Endodermal cell (in vitro differentiated cells): ENCODE measurements around the gene BST1. TPM values are rescaled to one million over a fixed set of nuclear protein-coding genes. Genes with fewer than 3 reads are reported as not detected.

Source experiments
- DNase-seq: peaks from one replicate; pipeline ENCODE4 v3.0.0-alpha.2; 2017
- H3K27ac ChIP-seq: 2 replicates; pipeline ENCODE4 v1.5.1; 2013; ENCODE audit warnings: mild to moderate bottlenecking, low read depth, low read length, moderate library complexity
- H3K27me3 ChIP-seq: 2 replicates; pipeline ENCODE4 v1.6.1; 2013; ENCODE audit warnings: mild to moderate bottlenecking, low read length, moderate library complexity; ENCODE audit not compliant: insufficient read depth, control insufficient read depth, poor library complexity, severe bottlenecking
- H3K36me3 ChIP-seq: 2 replicates; pipeline ENCODE4 v1.7.0; 2013; ENCODE audit warnings: mild to moderate bottlenecking, low read length, moderate library complexity; ENCODE audit not compliant: control insufficient read depth, insufficient read depth
- H3K4me1 ChIP-seq: one replicate; pipeline ENCODE4 v1.7.0; 2013; ENCODE audit warnings: low read length; ENCODE audit not compliant: control insufficient read depth, insufficient read depth
- H3K4me3 ChIP-seq: 2 replicates; pipeline ENCODE4 v1.5.1; 2013; ENCODE audit warnings: mild to moderate bottlenecking, low read length, moderate library complexity
- H3K9ac ChIP-seq: 2 replicates; pipeline ENCODE4 v1.6.1; 2013; ENCODE audit warnings: mild to moderate bottlenecking, low read length, moderate library complexity; ENCODE audit not compliant: poor library complexity, severe bottlenecking; ENCODE audit errors: extremely low read depth
- H3K9me3 ChIP-seq: 2 replicates; pipeline ENCODE4 v1.6.1; 2013; ENCODE audit warnings: mild to moderate bottlenecking, low read length, moderate library complexity; ENCODE audit not compliant: control insufficient read depth
- H3K27ac Mint-ChIP-seq: 2 replicates; pipeline ENCODE4 v1.8.0; 2020; ENCODE audit warnings: mixed read lengths
- H3K27me3 Mint-ChIP-seq: 2 replicates; pipeline ENCODE4 v1.8.0; 2021; ENCODE audit warnings: mild to moderate bottlenecking, mixed read lengths; ENCODE audit not compliant: insufficient read depth
- H3K36me3 Mint-ChIP-seq: 2 replicates; pipeline ENCODE4 v1.8.0; 2020; ENCODE audit warnings: low read depth, mixed read lengths
- H3K4me1 Mint-ChIP-seq: 2 replicates; pipeline ENCODE4 v1.8.0; 2020; ENCODE audit warnings: mixed read lengths
- H3K4me3 Mint-ChIP-seq: 2 replicates; pipeline ENCODE4 v1.8.0; 2020; ENCODE audit warnings: mild to moderate bottlenecking, moderate library complexity, mixed read lengths
- H3K9me3 Mint-ChIP-seq: 2 replicates; pipeline ENCODE4 v1.8.0; 2020; ENCODE audit warnings: mild to moderate bottlenecking, mixed read lengths
- CTCF ChIP-seq: fragments of 200-600 bp; sonication (generic); conservative IDR thresholded peaks from 2 replicates; pipeline ENCODE4 v1.5.0; 2021; ENCODE audit warnings: antibody characterized with exemption, mild to moderate bottlenecking
- WGBS, 2 experiments: methylation state at CpG; one replicate each; pipeline versions ENCODE4 v1.1.5 to v1.1.7; 2013; ENCODE audit warnings: missing lambda C conversion rate in 2 of 2, mixed read lengths in 1 of 2; ENCODE audit not compliant: insufficient coverage in 1 of 2, insufficient read length in 1 of 2; 5-methylcytosine and 5-hydroxymethylcytosine counted together
- long read RNA-seq, 4 experiments: library from polyadenylated mRNA in 2 of 4; library from RNA in 1 of 4; library from capped mRNA in 1 of 4; stranded (forward) in 3 of 4; unstranded in 1 of 4; transcript quantifications; one replicate each; pipeline ENCODE4 v2.0.0, GENCODE V29; 2020 to 2021; ENCODE audit warnings: inconsistent platforms in 1 of 4
- polyA plus RNA-seq, 2 experiments: library from polyadenylated mRNA; stranded (reverse); fragments of 50-300 nt; gene quantifications; one replicate each; pipeline ENCODE4 v1.2.3, GENCODE V29; 2013
- total RNA-seq, 2 donors: library from RNA; stranded (reverse); fragmentation: NEBNext Ultra II Directional in 1 of 2; extraction: Animal tissue kit (Norgen Biotek cat#: 25700) in 1 of 2; gene quantifications; 2 replicates in 1 of 2; 3 replicates in 1 of 2; pipeline ENCODE4 v1.2.1, GENCODE V29; 2021

BST1 gene
- total RNA-seq, result under 1 TPM; 0.44 to 0.53 TPM
- polyA plus RNA-seq (2013, experiment 1 of 2), result 0.85 TPM
- polyA plus RNA-seq (2013, experiment 2 of 2), result 0.87 TPM
- long read RNA-seq, experiment 1, result 0 reads
- long read RNA-seq, experiment 2, partial matches to known transcripts, result 0 of 1 reads
- long read RNA-seq, experiment 2, other reads (novel, unspliced or antisense), result 1 of 1 reads
- long read RNA-seq, experiment 3, result 0 reads
- long read RNA-seq, experiment 4, partial matches to known transcripts, result 0 of 3 reads
- long read RNA-seq, experiment 4, other reads (novel, unspliced or antisense), result 3 of 3 reads

- Histone ChIP-seq H3K4me1 (no peaks in the 10 kb centered on the region), H3K4me3 (no peak within 1 kb of the TSS), H3K27me3 (no peaks in the 10 kb centered on the region), H3K36me3 (no peaks in the 10 kb centered on the region), H3K9me3 (peaks cover 13% of the 10 kb centered on the region), H3K9ac (no peak within 1 kb of the TSS), H3K27ac (no peak within 1 kb of the TSS)
- no peak for TF ChIP-seq CTCF
- Mint-ChIP-seq H3K27me3 (peaks cover 25% of the 10 kb centered on the region), H3K4me3 (peak within 1 kb of the TSS; percentile 60), H3K4me1 (no peaks in the 10 kb centered on the region), H3K9me3 (peaks cover 25% of the 10 kb centered on the region), H3K27ac (no peak within 1 kb of the TSS), H3K36me3 (peaks cover 7% of the 10 kb centered on the region)
- peak; percentile 76 for DNase-seq
- WGBS, 2 experiments, result 67 to 68% methylated on average over 31 to 43 of the region's 43 CpGs
Measured at GRCh38 chr4:15702941-15703403, at the start of gene BST1. Gene BST1, plus strand, starts transcription at chr4:15703065. Its CDS starts 80 bp downstream, at chr4:15703145.

DNA sequence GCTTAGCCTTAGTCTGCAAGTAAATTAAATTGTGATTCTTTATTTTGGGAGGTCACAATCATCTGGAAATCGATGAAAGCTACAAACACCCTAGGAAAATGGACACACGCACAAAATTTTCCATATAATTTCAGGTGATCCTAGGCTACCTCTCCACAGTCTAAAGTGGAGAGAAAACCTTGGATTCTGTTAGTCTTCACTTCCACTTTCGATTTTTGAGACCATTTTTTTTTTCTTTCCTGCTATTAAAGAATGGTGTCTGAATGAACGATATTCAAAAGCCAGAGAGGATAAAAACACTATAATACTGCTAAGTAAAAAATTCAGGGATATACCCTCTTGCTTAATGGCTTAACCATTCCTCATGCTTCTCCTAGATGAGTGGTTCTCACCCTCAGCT is 49.4 kb upstream of the BST1 start:
- H3K27ac ChIP-seq, result peak overlapping the region; percentile 59
- H3K9ac ChIP-seq, result peak overlapping the region; percentile 78
- no peaks in the 10 kb centered on the region for H3K36me3 Mint-ChIP-seq
- 59 to 86% methylated on average over 2 to 4 of the region's 4 CpGs for WGBS, 2 experiments
- peaks cover 55% of the 10 kb centered on the region for H3K4me1 Mint-ChIP-seq
- TF ChIP-seq CTCF, result no peak
- H3K4me1 ChIP-seq, result peaks cover 13% of the 10 kb centered on the region
- H3K27me3 ChIP-seq, result no peaks in the 10 kb centered on the region
- H3K36me3 ChIP-seq, result no peaks in the 10 kb centered on the region
- DNase-seq, result no peak
- H3K27ac Mint-ChIP-seq, result peak overlapping the region; percentile 91
- H3K9me3 Mint-ChIP-seq, result no peaks in the 10 kb centered on the region
- peak overlapping the region; percentile 84 for H3K4me3 Mint-ChIP-seq
- no peaks in the 10 kb centered on the region for H3K27me3 Mint-ChIP-seq
- H3K4me3 ChIP-seq, result peak overlapping the region; percentile 99
- no peaks in the 10 kb centered on the region for H3K9me3 ChIP-seq

- Histone ChIP-seq H3K9ac (peak overlapping the region; percentile 78), H3K27ac (peak overlapping the region; percentile 85), H3K4me1 (peaks cover 13% of the 10 kb centered on the region), H3K9me3 (no peaks in the 10 kb centered on the region), H3K4me3 (peak overlapping the region; percentile 99), H3K27me3 (no peaks in the 10 kb centered on the region), H3K36me3 (no peaks in the 10 kb centered on the region)
- Mint-ChIP-seq H3K9me3 (no peaks in the 10 kb centered on the region), H3K4me3 (peak overlapping the region; percentile 84), H3K36me3 (no peaks in the 10 kb centered on the region), H3K4me1 (peaks cover 55% of the 10 kb centered on the region), H3K27me3 (no peaks in the 10 kb centered on the region), H3K27ac (peak overlapping the region; percentile 91)
- 14% methylated on average over 4 to 7 of the region's 7 CpGs for WGBS, 2 experiments
- no peak for DNase-seq
- TF ChIP-seq CTCF, result no peak
Measured at GRCh38 chr4:15653864-15654592, 48.8 kb upstream of the BST1 start.
